Activated naive CD4-positive, alpha-beta T cell (primary cell): ENCODE measurements around the gene ILKAP.

Source experiments
- DNase-seq, 4 experiments: peaks; one replicate each; lab custom pipeline; 2025; lab: John Stamatoyannopoulos, UW

Gene ILKAP

GRCh38 chr2:238237431-238238135 lies 34.1 kb upstream of the ILKAP start:
- no peak for DNase-seq

GRCh38 chr2:238236571-238236970 lies 33.1 kb upstream of the ILKAP start:
- DNase-seq = no peak

DNA sequence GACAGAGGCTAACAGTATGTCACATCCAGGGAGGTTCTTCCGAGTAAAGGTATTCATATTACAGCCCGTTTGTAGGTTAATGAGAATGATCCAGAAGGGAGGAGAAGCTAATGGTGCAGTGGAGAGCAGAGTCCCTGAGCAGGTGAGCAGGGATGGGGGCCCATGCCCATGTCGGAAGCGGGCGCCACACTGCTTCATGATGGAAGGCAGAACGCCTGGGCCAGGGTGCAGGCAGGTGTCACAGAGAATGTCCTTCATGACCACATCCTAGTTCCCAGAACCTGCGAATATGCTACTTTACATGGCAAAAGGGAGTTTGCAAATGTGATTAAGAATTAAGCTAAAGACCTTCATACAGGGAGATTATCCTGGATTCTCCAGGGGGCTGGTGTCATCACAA lies 32.4 kb upstream of the ILKAP start:
- no peak for DNase-seq

GRCh38 chr2:238235331-238235732 lies 31.8 kb upstream of the ILKAP start:
- no peak for DNase-seq

DNA sequence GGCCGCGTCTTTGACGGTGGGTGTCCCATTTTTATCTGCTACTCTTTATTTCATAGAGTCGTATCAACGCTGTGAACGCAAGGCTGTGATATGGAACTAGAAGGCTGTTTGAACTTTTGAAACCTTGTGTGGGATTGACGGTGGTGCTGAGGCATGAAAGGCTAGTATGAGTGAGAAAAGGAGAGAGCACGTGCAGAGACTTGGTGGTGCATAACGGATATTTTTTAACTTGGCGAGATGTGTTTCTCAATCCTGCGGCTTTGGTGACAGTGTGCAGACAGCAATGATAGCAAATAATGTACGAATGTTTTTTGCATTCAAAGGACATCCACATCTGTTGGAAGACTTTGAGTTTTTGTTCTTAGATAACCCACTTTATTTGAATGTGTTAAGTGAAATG lies 30.1 kb upstream of the ILKAP start:
- DNase-seq = no peak

DNA sequence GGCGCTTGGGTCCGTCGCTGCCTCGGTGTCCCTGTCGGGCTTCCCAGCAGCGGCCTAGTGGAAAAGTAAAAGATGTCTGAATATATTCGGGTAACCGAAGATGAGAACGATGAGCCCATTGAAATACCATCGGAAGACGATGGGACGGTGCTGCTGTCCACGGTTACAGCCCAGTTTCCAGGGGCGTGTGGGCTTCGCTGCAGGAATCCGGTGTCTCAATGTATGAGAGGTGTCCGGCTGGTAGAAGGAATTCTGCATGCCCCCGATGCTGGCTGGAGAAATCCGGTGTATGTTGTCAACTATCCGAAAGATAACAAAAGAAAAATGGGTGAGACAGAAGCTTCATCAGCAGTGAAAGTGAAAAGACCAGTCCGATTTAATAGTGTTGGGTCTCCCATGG lies 28.3 kb upstream of the ILKAP start:
- DNase-seq = no peak

GRCh38 chr2:238231251-238231793 lies 27.8 kb upstream of the ILKAP start:
- DNase-seq = peak in 3 of 4 experiments; percentile 38 to 77 (median 65)

DNA sequence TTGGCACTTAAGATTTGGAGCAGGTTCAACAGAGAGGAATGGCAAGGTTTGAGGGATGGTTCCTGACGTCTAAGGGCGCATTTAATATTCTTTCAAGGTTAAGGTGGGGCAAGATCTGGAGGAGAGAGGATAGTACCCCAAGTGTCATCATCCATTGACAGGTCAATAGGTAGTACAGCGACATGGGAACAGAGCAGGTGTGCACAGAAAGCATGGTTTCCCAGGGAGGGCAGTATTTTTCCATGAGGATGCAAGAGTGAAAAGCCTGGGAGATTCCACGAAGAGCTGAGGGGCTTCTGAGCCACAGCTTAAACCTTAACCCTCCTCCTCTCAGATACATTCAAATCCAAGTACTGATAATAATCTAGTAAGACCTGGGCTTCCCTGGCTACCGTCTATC lies 27.2 kb upstream of the ILKAP start:
- no peak for DNase-seq

DNA sequence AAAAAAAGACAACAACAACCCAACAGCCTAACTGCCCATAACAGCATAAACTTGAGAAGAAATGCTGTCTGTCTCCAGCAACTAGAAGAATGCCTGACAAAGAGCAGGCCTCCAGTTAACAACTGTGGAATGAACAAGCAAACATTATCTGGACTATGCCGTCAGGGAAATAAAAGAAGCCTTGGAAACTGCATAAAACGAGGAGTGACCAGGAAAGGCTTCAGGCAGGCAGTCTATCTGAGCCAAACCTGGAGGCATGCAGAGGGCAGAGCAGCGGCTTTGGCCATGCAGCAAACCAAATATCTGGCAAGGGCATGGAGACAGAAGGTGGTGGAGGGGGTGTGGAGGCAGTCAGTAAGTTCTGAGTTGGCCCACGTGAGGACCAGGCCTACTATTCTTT lies 25.2 kb upstream of the ILKAP start:
- no peak for DNase-seq

DNA sequence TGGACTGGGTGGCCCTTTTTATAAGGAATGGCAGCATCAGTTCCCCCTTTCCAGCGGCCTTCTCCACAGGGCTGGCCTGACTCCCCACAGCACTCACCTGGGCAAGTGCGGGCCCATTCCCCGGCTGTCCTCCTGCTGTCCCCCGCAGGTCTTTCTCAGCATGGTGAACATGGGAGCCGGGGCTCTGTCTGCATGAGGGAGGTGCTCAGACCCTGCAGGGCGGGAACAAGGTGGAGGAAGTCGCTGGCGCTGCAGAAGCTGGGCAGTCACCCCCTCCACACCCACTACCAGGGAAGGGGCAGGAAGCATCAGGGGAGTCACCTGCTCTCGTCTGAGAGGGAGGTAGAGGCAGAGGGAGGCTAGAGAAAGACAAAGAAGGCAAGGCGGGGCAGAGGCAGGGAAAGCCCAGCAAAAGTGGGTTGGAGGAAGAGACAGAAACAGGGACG lies 24.1 kb upstream of the ILKAP start:
- DNase-seq = no peak

GRCh38 chr2:238226698-238227586 lies 23.4 kb upstream of the ILKAP start:
- no peak for DNase-seq

- no peak for DNase-seq
Measured at GRCh38 chr2:238225911-238226697, 22.6 kb upstream of the ILKAP start.

GRCh38 chr2:238225121-238225520 lies 21.6 kb upstream of the ILKAP start:
- no peak for DNase-seq

DNA sequence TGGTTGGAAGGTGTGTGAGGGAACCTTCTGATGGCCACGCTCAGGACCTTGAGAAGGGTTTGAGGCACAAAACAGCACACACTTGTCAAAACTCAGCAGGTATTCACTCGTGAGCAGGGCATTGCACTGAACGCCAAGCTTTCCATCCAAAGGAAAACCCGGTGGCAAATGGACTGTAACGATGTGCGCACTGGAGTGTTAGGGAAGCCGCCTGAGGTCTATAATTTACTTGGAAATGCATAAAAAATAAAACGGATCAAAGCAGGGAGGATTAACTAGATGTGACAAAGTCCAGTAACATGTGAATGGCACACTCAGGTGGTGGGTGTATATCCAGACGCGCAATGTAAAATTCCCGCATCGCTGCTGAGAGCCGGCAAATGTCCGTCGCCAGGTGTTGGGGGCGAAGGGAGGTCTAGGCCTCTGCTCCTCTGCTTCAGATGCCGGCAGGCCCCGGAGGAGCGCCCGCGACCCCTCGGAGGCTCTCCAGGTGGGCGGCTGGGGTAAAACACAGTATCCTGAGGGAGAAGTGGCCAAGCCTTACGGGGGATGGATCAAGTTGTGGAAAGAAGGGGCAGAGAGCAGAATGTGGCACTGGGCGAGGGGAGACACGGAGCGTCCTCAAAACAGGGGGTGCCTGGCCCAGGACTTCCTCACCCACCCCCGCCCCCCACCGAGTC lies 21.0 kb upstream of the ILKAP start:
- DNase-seq = no peak

- DNase-seq = no peak
Measured at GRCh38 chr2:238220892-238221521, 17.5 kb upstream of the ILKAP start.

GRCh38 chr2:238220274-238220891 lies 16.9 kb upstream of the ILKAP start:
- no peak for DNase-seq

DNA sequence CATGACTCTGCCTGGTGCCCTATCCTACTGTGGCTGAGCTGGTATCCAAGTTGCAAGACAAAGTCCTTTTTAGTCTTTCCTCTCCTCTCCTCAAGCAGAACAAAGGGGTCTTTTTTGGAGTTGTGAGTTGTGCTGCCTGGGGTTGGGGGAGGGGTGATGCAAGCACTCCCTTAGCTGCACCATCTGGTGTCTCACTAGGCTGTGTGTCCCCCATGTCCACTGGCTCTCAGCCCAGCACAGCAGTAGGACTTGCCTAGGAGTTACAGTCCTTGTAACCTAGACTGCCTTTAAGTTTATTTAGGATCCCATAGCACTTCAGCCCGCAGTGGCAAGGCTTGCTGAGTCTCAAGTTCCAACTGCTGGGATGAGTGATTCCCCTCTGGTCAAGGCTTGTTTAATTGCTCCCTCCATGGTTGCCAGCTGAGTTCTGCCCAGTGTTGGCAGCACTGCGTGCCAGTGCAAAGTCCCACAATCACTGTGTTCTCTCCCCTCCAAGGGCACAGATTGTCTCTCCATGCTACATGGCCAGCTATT lies 13.2 kb upstream of the ILKAP start:
- no peak for DNase-seq

DNA sequence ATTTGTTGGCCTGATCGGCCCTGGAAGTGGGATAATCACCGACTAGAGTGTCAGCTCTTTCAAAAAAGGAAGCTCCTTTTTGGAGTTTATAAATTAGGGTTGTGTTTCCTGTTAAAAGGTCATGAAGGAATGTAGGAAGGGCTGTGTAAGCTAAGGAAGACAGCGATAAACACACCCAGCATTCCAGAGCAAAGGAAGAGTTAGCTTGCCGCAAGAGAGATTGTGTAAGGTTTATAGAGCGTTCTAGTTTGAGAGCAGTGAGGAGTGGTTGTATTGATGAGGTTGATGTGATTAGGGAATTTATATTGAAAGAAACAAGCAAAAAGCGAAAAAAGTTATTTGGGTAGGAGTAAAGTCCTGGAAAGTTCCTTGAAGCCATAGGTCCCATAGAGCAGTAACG lies 3.5 kb upstream of the ILKAP start:
- DNase-seq = no peak

GRCh38 chr2:238203973-238204683 lies 633 bp upstream of the ILKAP start:
- no peak for DNase-seq
